Neutrophil (primary cell): ENCODE data around the gene ITGAD.
A peak's percentile ranks its signal among the peaks of the same experiment; 100 is the strongest.

Source experiments
- H3K27ac ChIP-seq: fragments of 200-600 bp; sonication (generic); 2 replicates; pipeline ENCODE4 v1.5.1; 2016; ENCODE audit warnings: mild to moderate bottlenecking, moderate library complexity
- H3K27me3 ChIP-seq: fragments of 200-600 bp; sonication (generic); 2 replicates; pipeline ENCODE4 v1.6.0; 2016; ENCODE audit warnings: mild to moderate bottlenecking
- H3K36me3 ChIP-seq: fragments of 200-600 bp; sonication (generic); 2 replicates; pipeline ENCODE4 v1.5.1; 2017
- H3K4me1 ChIP-seq, 2 experiments: fragments of 200-600 bp in 1 of 2; sonication (generic) in 1 of 2; 1 replicate in 1 of 2; 2 replicates in 1 of 2; pipeline versions ENCODE4 v1.5.1 to v1.6.1; 2013 to 2016; ENCODE audit warnings: low read depth in 1 of 2, low read length in 1 of 2, mild to moderate bottlenecking in 1 of 2, moderate library complexity in 1 of 2; ENCODE audit not compliant: control insufficient read depth in 1 of 2, insufficient read depth in 1 of 2
- H3K4me3 ChIP-seq, 2 experiments: fragments of 200-600 bp in 1 of 2; sonication (generic) in 1 of 2; 1 replicate in 1 of 2; 2 replicates in 1 of 2; pipeline ENCODE4 v1.5.1; 2013 to 2016; ENCODE audit warnings: low read depth in 1 of 2, low read length in 1 of 2, mild to moderate bottlenecking in 1 of 2, moderate library complexity in 1 of 2
- H3K9me3 ChIP-seq: fragments of 200-600 bp; sonication (generic); 2 replicates; pipeline ENCODE4 v1.5.1; 2016
- CTCF ChIP-seq: fragments of 200-600 bp; sonication (generic); IDR thresholded peaks from 2 replicates; pipeline ENCODE4 v1.5.1; 2016; ENCODE audit warnings: antibody characterized with exemption

ITGAD gene

GRCh38 chr16:31371008-31371407 lies 22.1 kb upstream of the ITGAD start:
- Histone ChIP-seq H3K27me3 (no peaks in the 10 kb centered on the region), H3K4me3 (no peak overlapping the region), H3K4me1 (peaks cover 50 to 54% of the 10 kb centered on the region in 2 experiments), H3K27ac (no peak overlapping the region), H3K9me3 (no peaks in the 10 kb centered on the region), H3K36me3 (peaks cover 84% of the 10 kb centered on the region)
- TF ChIP-seq CTCF, result no peak

GRCh38 chr16:31371619-31372484 lies 21.3 kb upstream of the ITGAD start:
- no peaks in the 10 kb centered on the region for H3K27me3 ChIP-seq
- TF ChIP-seq CTCF, result no peak
- H3K9me3 ChIP-seq, result peaks cover under 1% of the 10 kb centered on the region
- peaks cover 41 to 46% of the 10 kb centered on the region in 2 experiments for H3K4me1 ChIP-seq
- H3K27ac ChIP-seq, result peak overlapping the region; percentile 13
- H3K4me3 ChIP-seq, result no peak overlapping the region
- H3K36me3 ChIP-seq, result peaks cover 84% of the 10 kb centered on the region

GRCh38 chr16:31373235-31373634 lies 19.9 kb upstream of the ITGAD start:
- Histone ChIP-seq H3K4me1 (peaks cover 28 to 32% of the 10 kb centered on the region in 2 experiments), H3K36me3 (peaks cover 91% of the 10 kb centered on the region), H3K27ac (peak overlapping the region; percentile 27), H3K27me3 (no peaks in the 10 kb centered on the region), H3K9me3 (peaks cover 4% of the 10 kb centered on the region), H3K4me3 (no peak overlapping the region)
- TF ChIP-seq CTCF, result no peak

GRCh38 chr16:31375231-31375630 lies 17.9 kb upstream of the ITGAD start:
- peaks cover 8 to 18% of the 10 kb centered on the region in 2 experiments for H3K4me1 ChIP-seq

GRCh38 chr16:31376705-31377104 lies 16.4 kb upstream of the ITGAD start:
- no peak overlapping the region for H3K4me3 ChIP-seq
- no peaks in the 10 kb centered on the region for H3K27me3 ChIP-seq
- no peak overlapping the region for H3K27ac ChIP-seq
- peaks cover 100% of the 10 kb centered on the region for H3K36me3 ChIP-seq
- no peak for TF ChIP-seq CTCF
- peaks cover 0 to 4% of the 10 kb centered on the region in 2 experiments for H3K4me1 ChIP-seq
- H3K9me3 ChIP-seq, result peaks cover 4% of the 10 kb centered on the region

More at GRCh38 chr16:31375231-31375630, 17.9 kb upstream of the ITGAD start:
- H3K27ac ChIP-seq, result no peak overlapping the region
- H3K36me3 ChIP-seq, result peaks cover 100% of the 10 kb centered on the region
- no peak overlapping the region for H3K4me3 ChIP-seq
- H3K9me3 ChIP-seq, result peaks cover 4% of the 10 kb centered on the region
- no peak for TF ChIP-seq CTCF
- H3K27me3 ChIP-seq, result no peaks in the 10 kb centered on the region
